Choroid plexus epithelial cell (primary cell): ENCODE results near the gene RHBDL3.

Experiments used
- DNase-seq: peaks from one replicate; pipeline ENCODE4 v3.0.0-alpha.2; 2010; ENCODE audit warnings: low read depth
- H3K4me3 ChIP-seq: 2 replicates; pipeline ENCODE4 v1.5.1; 2011; ENCODE audit warnings: low read depth, mild to moderate bottlenecking, control low read depth, low read length, moderate library complexity
- TF ChIP-seq, protein P1 (sequence below): conservative IDR thresholded peaks from 2 replicates; pipeline ENCODE4 v1.5.1; 2011; ENCODE audit warnings: low read depth, mild to moderate bottlenecking, control low read depth, inconsistent platforms, low read length, moderate library complexity

The RHBDL3 gene

DNA sequence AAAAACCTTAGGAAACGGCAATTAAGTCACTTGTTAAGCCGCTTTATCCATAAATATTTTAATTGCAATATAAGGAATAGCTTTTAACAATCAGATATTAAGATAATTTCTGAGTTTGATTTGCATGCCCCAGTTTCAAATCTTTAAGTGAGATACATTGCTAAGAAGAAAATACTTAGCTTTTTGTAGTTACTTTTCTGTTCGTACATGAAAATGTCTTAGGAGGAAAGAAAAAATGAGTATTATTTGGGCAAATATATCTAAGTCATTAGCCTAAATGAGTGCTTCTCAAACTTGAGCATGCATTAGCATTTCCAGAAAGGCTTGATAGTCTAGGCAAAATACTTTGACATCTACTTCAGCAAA lies 90.7 kb downstream of the RHBDL3 start:
- TF ChIP-seq, protein P1, sequence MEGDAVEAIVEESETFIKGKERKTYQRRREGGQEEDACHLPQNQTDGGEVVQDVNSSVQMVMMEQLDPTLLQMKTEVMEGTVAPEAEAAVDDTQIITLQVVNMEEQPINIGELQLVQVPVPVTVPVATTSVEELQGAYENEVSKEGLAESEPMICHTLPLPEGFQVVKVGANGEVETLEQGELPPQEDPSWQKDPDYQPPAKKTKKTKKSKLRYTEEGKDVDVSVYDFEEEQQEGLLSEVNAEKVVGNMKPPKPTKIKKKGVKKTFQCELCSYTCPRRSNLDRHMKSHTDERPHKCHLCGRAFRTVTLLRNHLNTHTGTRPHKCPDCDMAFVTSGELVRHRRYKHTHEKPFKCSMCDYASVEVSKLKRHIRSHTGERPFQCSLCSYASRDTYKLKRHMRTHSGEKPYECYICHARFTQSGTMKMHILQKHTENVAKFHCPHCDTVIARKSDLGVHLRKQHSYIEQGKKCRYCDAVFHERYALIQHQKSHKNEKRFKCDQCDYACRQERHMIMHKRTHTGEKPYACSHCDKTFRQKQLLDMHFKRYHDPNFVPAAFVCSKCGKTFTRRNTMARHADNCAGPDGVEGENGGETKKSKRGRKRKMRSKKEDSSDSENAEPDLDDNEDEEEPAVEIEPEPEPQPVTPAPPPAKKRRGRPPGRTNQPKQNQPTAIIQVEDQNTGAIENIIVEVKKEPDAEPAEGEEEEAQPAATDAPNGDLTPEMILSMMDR, result no peak
- H3K4me3 ChIP-seq, result no peak overlapping the region
- no peak for DNase-seq

DNA sequence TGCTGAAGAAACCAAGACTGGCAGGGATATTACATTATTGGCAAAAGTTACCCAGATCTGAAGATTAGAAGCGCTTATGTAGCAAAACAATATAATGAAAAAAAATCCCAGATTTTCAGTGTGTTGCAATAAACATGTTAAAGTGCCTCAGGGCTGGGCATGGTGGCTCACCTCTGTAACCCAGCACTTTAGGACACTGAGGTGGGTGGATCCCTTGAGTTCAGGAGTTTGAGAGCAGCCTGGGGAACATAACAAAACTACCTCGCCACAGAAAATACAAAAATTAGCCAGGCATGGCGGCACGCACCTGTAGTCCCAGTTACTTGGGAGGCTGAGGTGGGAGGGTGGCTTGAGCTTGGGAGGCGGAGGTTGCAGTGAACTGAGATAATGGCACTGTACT lies 91.1 kb downstream of the RHBDL3 start:
- DNase-seq, result no peak
- TF ChIP-seq, protein P1, result no peak
- H3K4me3 ChIP-seq, result no peak overlapping the region

DNA sequence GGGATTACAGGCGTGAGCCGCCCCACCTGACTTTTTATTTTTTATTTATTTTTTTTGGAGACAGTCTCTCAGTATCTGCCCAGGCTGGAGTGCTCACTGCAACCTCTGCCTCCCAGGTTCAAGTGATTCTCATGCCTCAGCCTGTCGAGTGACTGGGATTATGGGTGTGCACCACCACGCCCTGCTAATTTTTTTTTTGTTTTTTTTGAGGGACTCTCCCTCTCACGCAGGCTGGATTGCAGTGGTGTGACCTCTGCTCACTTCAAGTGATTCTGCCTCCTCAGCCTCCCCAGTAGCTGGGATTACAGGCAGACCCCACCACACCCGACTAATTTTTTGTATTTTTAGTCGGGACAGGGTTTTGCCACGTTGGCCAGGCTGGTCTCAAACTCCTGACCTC lies 92.0 kb downstream of the RHBDL3 start:
- TF ChIP-seq, protein P1, result no peak
- no peak for DNase-seq
- no peak overlapping the region for H3K4me3 ChIP-seq

DNA sequence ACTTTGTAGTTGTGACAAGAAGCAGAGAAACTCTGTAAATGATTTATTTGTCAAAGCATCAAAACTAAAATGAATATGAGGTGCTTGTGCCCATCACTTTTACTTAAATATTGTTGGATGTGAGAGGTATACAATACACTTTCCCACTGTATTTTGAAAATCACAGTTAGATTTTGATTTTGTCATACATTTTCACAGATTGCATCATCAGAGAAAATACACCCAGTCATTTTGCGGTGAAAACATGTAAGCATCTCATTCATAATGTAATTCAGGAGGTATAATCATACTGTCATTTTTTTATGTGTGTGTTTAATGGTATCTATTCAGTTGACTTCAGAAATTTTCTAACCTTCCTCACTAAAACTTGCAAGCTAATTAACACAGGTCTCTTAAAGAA lies 95.6 kb downstream of the RHBDL3 start:
- DNase-seq, result no peak
- no peak overlapping the region for H3K4me3 ChIP-seq
- TF ChIP-seq, protein P1, result no peak

DNA sequence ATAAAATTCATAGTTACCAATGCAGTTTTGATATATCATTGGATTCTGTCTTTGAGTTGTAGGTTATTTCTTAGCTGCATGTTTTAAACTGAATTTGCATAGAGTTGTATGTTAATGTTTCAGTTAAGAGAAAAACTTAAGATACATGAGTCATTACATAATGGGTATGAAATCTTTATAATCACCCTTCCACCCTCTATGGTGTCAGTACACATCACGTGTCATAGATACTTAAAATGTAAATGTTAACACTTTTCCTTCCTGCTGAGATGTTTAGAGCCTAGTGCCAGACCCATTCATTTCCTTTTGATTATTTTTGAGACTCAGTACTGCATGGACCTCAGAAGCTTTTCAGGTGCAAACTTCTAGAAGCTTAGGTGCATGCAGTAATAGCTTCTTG lies 104.8 kb downstream of the RHBDL3 start:
- H3K4me3 ChIP-seq, result no peak overlapping the region
- TF ChIP-seq, protein P1, result no peak
- DNase-seq, result no peak
